ENCODE data around the gene PEPD.

GRCh38 chr19:33348301-33349010 lies 173.1 kb downstream of the PEPD start:
- TF ChIP-seq POLR2A (IDR thresholded peaks at IDR 0.05): no peak
- TF ChIP-seq CTCF (IDR thresholded peaks at IDR 0.05): no peak
- no peak for TF ChIP-seq EP300 (IDR thresholded peaks at IDR 0.05)

Measured in tibial nerve (tissue), 4 donors.